Tibial artery (tissue), 4 donors: ENCODE results near the gene ATN1.
A peak's percentile ranks its signal among the peaks of the same experiment; 100 is the strongest.

Experiments
- DNase-seq, 2 donors: peaks; one replicate each; pipeline ENCODE4 v3.0.0-alpha.2; 2019
- H3K27ac ChIP-seq, 2 donors: fragments of 200-600 bp; sonication (generic) in 1 of 2; 1 replicate in 1 of 2; 2 replicates in 1 of 2; pipeline ENCODE4 v1.5.1; 2018 to 2019; ENCODE audit warnings: mild to moderate bottlenecking in 1 of 2
- H3K27me3 ChIP-seq, 2 donors: fragments of 200-600 bp; sonication (generic) in 1 of 2; one replicate each; pipeline versions ENCODE4 v1.5.1 to v1.6.0; 2016 to 2019
- H3K36me3 ChIP-seq, 3 donors: fragments of 200-600 bp; sonication (generic) in 2 of 3; one replicate each; pipeline ENCODE4 v1.5.1; 2016 to 2019; ENCODE audit warnings: mild to moderate bottlenecking in 2 of 3
- H3K4me1 ChIP-seq, 4 donors: fragments of 200-600 bp; sonication (generic) in 2 of 4; 1 replicate in 3 of 4; 2 replicates in 1 of 4; pipeline ENCODE4 v1.5.1; 2016 to 2019
- H3K4me3 ChIP-seq, 2 donors: fragments of 200-600 bp; sonication (generic) in 1 of 2; 1 replicate in 1 of 2; 2 replicates in 1 of 2; pipeline ENCODE4 v1.5.1; 2018 to 2019; ENCODE audit warnings: mild to moderate bottlenecking in 2 of 2
- H3K9me3 ChIP-seq, 3 donors: fragments of 200-600 bp; sonication (generic) in 1 of 3; one replicate each; pipeline ENCODE4 v1.5.1; 2016 to 2019
- CTCF ChIP-seq, 2 experiments: fragments of 200-600 bp in 1 of 2; fragments of 450-650 bp in 1 of 2; IDR thresholded peaks; one replicate each; pipeline ENCODE4 v1.5.1; 2017 to 2019; ENCODE audit warnings: antibody characterized with exemption in 2 of 2, mild to moderate bottlenecking in 1 of 2, moderate library complexity in 1 of 2
- intact Hi-C: fragments of 100-400 bp; cut with DNase I; formaldehyde crosslinking; loops from one replicate; pipeline ENCODE4 v1.15.0; 2023; ENCODE audit warnings: low total_unique reads

ATN1 gene

GRCh38 chr12:6956021-6956727 lies 28.4 kb downstream of the ATN1 start:
- H3K27ac ChIP-seq, result no peak overlapping the region
- no peak for DNase-seq

DNA sequence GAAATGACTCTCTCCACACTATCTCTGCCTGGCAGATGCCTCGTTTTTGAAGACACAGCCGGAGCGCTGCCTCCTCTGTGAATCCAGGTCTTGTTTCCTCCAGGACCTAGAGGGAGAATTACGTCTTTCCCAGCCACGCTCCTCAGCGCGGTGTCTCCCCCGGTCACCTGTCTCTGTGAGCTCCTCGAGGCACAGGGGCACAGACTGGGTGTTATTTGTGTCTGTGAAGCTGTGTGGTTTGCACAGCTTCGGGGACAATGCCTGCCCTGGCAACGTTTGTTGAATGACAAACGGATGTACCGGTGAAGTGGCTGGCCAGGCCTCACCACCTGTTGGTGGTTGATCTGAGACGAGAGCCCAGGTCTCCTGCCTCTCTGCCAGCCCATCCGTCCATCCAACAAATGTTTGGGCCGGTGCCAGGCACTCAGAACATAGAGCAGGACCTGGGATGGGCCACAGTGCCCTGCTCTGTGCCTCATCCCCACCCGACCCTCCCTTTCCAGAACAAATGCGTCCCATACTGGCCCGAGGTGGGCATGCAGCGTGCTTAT lies 29.5 kb downstream of the ATN1 start:
- peak in 1 of 2 donors; percentile 61 for DNase-seq
- intact Hi-C loops, result no loop called here
- Histone ChIP-seq H3K9me3 (no peaks in the 10 kb centered on the region), H3K27me3 (no peaks in the 10 kb centered on the region), H3K4me1 (peaks cover 0 to 18% (median 10%) of the 10 kb centered on the region in 4 donors), H3K4me3 (no peak overlapping the region), H3K36me3 (peaks cover 0 to 25% (median 0%) of the 10 kb centered on the region in 3 donors), H3K27ac (no peak overlapping the region)
- no peak for TF ChIP-seq CTCF (IDR thresholded peaks at IDR 0.05)

More at GRCh38 chr12:6956021-6956727, 28.4 kb downstream of the ATN1 start:
- Histone ChIP-seq H3K4me3 (no peak overlapping the region), H3K9me3 (no peaks in the 10 kb centered on the region), H3K4me1 (peaks cover 0 to 8% (median 2%) of the 10 kb centered on the region in 4 donors), H3K27me3 (no peaks in the 10 kb centered on the region), H3K36me3 (peaks cover 0 to 25% (median 0%) of the 10 kb centered on the region in 3 donors)
- intact Hi-C loops, result no loop called here
- no peak for TF ChIP-seq CTCF (IDR thresholded peaks at IDR 0.05)

GRCh38 chr12:6957741-6958608 lies 30.2 kb downstream of the ATN1 start:
- Histone ChIP-seq H3K9me3 (no peaks in the 10 kb centered on the region), H3K27me3 (no peaks in the 10 kb centered on the region), H3K4me3 (no peak overlapping the region), H3K27ac (no peak overlapping the region), H3K36me3 (peaks cover 0 to 25% (median 0%) of the 10 kb centered on the region in 3 donors), H3K4me1 (peaks cover 0 to 21% (median 13%) of the 10 kb centered on the region in 4 donors)
- peak in 1 of 2 donors; percentile 62 for DNase-seq
- no peak for TF ChIP-seq CTCF (IDR thresholded peaks at IDR 0.05)
- intact Hi-C loops, result no loop called here

- Histone ChIP-seq H3K9me3 (no peaks in the 10 kb centered on the region), H3K4me3 (no peak overlapping the region), H3K27ac (no peak overlapping the region), H3K4me1 (peaks cover 0 to 21% (median 13%) of the 10 kb centered on the region in 4 donors), H3K36me3 (peaks cover 0 to 25% (median 0%) of the 10 kb centered on the region in 3 donors), H3K27me3 (no peaks in the 10 kb centered on the region)
- intact Hi-C loops, result no loop called here
- no peak for TF ChIP-seq CTCF (IDR thresholded peaks at IDR 0.05)
- peak in 1 of 2 donors; percentile 59 for DNase-seq
Measured at GRCh38 chr12:6958609-6959057, 30.9 kb downstream of the ATN1 start.

DNA sequence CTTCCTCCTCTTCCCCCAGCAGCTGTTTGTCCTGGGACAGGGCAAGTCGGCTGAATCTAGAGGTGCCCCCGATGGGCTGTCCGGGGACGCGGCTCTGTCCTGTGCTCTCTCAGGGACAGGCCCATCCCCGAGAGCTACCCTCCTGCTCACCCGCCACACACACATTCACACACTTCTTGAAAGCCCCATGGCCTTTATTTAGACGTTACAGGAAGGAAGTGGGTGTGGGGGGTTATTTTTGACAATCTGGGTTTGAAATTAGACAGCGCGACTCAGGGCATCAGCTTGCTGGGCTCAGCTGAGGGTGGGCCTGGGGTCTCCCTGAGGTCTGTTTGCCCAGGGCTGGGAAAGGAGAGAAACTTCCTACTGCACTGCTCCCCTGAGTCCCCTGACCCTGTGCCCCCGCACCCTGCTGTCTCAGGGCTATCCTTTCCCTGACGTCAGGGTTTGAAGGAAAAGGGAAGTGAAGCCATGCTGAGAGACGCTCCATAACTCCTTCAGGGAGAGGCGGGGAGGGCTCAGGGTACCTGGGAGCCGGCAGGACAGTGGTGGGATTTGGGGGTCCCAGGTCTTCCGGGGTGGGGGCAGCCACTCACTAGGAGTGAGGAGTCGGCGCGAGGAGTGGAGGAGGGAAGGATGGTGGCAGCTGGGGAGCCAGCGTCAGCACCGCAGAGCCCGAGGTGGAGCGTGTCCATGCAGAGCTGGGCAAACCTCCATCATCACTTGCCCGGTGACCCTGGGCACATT lies 31.5 kb downstream of the ATN1 start:
- peaks cover 0 to 22% (median 13%) of the 10 kb centered on the region in 4 donors for H3K4me1 ChIP-seq
- DNase-seq, result peak in 1 of 2 donors; percentile 68
- H3K4me3 ChIP-seq, result no peak overlapping the region
- TF ChIP-seq CTCF (IDR thresholded peaks at IDR 0.05), result no peak
- no peaks in the 10 kb centered on the region for H3K27me3 ChIP-seq
- intact Hi-C loops, result no loop called here
- no peaks in the 10 kb centered on the region for H3K9me3 ChIP-seq
- no peak overlapping the region for H3K27ac ChIP-seq
- H3K36me3 ChIP-seq, result peaks cover 0 to 25% (median 0%) of the 10 kb centered on the region in 3 donors
